GOT3 (cell line): ENCODE results near the gene VAV2.
A peak's percentile ranks its signal among the peaks of the same experiment; 100 is the strongest.
"Not testable (repeated sequence)": the region's sequence is repeated elsewhere in the genome, so short reads cannot be mapped to it uniquely, and the experiment has no call there.

ENCODE experiments used
- DNase-seq: peaks from one replicate; lab custom pipeline; 2025; ENCODE audit warnings: mixed read lengths; lab: John Stamatoyannopoulos, UW

The VAV2 gene

DNA sequence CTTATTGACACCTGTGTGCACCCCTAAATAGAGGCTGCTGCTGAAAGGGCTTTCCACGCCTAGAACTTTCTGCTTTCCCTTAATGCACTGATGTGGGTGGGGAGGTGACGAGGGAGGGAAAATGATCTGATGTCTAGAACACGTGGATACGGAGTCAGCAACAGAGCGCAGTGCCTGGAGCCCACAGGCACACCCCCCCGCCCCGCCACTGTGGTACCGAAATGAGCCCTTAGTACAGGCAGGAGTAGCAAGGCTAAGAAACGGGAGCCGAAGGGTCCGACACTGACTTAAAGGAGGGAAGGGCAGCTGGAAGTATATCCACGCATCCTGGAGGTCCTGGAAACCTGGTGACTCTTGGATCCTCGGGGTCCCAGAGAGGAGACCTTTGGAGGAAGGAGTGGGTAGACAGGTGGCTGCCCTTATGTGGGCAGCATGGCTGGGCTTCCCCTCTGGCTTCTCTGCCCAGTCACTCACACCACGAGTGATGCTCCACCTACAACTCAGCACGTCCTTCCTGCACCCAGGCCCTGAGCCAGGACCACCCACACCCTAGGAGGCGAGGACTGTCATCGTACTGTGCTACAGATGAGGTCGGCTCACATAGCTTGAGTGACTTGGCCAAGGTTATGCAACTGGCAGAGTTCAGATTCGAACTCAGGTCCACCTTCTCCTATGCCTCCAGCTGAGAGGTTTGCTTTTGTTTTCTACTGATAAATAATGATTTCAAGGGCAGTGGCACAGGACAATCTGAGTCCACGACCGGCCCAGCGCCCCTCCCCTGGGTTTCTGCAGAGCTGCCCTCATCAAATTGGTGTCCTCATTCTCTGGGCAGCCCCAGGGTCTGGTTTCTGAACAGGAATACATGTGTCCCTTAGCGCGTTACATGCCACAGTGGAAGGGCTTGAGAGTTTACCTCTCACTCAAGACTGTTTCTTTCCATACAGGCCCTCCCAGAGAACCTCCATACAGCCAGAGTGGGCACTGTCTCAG is 4.7 kb upstream of the VAV2 start:
- DNase-seq = no peak

DNA sequence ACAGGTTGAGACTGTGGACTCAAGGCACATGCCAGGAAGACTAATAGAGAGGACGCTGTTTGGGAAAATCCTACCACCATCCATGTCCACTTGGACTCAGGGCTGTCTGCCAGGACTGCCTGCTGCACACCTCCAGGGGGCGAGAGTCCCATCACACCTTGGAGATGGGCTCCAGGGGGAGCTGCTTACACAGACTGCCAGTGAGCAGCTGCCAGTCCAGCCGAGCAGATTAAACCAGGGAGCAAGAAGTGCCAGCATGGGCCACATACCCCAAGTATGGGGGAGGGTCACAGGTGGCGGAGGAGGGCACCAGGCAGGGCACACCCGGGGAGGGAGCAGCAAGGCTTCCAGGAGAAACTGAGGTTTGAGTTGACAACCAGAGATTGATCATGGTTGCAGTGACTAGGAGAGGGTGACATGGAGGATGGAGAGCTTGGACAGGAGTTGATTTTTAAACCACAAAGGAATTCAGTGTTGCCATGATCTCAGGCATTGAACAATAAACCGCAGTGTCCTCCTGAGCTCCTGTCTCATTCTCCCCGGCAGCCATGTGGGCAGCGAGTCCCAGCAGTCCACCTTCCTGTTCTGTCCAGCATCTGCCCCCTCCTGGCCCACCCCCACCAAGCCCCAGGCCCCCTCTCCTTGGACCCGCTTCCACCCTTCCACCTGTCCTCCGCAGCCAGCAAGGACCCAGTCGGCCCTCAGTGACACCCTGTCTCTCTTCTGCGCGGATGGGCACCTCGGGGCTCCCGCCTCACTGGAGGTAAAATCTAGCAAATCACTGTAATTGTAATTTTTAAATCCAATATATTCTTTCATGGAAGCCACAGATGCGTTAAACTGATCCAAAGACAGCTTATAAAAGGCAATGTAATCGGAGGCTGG is 3.1 kb upstream of the VAV2 start:
- DNase-seq = no peak

DNA sequence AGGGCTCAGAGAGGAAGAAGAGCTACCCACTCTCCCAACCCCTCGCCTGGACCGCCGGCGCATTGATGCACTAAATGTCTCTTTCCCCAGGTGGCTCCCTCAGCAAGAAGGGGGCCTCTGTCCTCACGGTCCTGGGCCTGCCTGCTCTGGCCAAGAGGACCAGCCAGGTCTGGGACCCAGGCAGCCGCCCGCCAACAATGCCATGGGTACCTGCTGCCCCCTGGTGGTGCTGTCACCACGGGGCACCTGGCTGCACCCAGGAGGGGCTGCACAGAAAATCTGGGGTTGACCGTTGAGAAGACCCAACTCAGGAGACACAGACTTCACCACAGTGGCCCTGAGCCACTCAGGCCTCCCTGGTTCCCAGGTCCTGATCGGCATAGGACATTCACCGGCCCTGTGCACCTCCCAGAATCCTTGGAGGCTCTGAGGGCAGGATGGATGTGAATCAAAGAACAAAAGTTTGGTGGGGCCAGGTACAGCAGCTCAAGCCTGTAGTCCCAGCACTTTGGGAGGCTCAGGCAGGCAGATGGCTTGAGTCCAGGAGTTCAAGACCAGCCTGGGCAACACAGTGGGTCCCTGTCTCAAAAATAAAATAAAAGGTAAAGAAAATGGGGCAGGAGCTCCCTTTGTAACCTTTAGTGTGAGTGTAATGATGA is 2.4 kb upstream of the VAV2 start:
- no peak for DNase-seq

DNA sequence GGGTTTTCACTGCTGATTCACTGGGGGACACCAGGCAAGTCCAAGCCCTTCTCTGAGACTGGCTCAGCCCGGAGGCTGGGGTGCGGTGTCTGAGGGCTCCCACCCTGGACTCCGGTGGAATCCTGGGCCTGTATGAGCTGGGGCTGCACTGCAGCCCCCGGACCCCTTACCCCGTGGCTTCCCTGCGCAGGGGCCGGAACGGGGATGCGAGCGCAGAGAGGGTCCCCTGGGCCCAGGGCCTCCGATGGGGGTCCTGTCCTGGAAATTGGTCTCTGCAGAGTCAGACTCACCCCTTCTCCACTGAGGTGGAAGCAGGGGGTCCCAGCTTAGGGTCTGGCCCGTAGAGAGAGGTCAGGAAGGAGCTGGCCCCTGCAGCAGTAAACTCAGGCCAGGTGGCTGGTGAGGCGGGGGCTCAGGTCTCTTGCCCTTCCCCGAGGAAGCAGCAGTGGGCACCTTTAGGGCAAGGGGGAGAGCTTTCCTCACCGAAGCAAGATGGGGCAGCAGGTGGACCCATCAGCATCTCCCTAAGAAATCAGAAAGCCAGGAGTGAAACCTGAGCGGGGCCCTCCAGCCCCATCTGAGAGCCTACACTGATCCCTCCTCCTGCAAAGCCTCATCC is 1.6 kb upstream of the VAV2 start:
- DNase-seq = no peak

DNA sequence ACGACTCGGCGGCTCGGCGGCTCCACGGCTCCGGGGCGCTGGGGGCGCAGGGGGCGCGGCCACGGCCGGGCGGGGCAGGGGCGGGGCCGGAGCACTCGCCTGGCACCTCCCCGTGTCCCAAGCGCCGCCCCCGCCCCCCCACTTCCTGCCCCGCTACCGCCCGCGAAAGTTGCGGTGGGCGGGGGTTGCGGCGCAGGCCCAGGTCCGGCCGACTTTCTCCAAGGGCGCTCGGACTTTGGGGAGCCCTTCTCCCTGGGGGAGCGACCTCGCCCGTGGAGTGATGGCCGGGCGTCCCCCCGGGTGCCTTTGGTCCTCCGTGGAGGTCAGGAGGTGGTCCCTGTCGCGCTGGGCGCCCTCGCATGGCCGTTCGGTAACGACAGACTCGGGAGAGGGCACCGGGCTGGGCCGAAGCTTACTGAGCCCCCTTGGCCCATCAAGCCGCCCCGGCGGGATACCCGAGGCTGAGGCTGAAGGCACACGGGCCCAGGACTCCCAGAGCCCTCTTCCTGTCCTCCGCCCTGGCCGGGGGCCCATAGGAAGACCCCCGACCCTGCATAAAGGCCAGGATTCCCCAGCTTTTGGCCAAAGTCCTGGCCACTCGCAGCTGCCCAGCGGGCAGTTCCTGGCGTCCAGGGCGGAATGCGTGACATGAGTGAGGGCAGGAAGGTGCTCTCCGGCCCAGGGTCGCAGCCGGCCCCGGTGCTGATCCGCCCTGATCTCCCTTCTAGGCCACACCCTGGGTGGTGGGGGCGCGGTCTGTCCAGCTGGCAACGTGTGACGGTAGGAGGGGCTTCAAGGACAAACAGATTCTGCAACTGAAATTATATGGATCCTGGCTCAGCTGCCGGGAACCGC is 883 bp upstream of the VAV2 start:
- peak; percentile 59 for DNase-seq

DNA sequence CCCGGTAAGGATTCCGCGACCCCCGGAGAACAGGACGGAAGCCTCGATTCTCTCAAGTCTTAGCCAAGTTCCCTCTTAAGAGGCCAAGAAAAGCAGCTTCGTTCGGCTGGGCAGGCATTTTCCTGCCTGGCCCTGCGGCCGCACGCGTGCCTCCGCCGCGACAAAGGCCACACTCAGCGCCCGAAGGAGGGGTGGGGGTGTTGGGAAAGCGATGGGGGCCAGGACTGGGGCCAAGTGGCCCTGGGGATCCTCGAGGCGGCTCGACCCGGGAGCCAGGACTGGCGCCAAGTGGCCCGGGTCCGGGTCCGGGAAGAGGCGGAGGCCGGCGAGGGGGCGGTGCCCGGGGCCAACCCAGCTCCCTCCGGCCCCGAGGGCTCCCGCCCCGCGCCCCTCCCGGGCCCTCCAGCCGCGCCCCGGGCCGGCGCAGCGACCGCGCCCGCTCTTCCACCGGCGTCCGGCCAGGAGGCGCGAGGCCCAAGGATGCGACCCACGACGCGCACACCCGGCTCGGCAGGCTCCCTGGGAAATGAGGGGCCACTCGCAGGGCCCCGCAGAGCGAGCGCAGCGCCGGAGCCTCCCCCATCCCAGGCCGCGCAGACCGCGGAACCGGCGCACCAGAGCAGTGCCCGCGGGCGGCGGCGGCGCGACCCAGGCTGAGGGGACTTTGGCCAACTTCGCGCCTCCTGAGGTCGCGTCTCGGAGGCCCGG is 756 bp downstream of the VAV2 start:
- DNase-seq = no peak

DNA sequence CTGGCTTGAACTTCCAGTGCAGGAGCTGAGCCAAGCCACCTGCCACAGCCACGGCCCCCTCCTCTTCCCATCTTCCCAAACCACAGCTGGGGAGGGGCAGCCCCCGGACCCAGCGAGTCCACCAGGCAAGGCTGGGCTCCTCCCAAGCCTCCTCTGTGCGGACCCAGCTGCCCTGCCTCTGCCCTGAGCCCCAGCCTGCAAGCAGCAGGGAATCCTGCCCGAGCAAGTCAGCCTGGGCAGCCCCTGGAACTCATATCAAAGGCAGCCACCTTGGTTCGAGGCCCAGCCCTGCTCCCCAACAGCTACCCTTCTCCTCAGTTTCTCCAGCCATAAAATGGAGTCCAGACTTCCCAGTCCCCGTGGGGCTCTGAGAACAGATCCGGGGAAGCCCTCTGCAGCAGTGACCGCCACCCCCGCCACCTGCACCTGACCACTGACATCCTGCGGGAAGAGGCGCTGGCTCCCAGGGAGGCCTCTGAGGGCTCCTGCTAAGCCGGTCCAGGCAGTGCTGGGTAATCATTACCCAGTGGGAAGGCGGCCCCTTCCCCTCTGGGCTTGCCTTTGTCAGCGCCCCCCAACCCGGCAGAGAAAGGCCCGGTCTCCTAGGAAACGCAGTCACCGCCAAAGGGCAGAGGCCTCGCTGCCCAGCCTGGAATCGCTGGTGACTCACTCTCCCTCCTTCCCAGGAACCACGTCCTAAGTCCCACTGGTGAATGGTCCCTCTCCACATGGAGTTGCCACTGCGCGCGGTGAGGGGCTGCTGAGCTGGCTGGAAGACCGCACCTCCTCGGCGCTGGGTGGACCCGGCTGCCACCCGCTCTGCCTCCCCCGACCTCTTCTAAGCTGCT is 1.5 kb downstream of the VAV2 start:
- no peak for DNase-seq

DNA sequence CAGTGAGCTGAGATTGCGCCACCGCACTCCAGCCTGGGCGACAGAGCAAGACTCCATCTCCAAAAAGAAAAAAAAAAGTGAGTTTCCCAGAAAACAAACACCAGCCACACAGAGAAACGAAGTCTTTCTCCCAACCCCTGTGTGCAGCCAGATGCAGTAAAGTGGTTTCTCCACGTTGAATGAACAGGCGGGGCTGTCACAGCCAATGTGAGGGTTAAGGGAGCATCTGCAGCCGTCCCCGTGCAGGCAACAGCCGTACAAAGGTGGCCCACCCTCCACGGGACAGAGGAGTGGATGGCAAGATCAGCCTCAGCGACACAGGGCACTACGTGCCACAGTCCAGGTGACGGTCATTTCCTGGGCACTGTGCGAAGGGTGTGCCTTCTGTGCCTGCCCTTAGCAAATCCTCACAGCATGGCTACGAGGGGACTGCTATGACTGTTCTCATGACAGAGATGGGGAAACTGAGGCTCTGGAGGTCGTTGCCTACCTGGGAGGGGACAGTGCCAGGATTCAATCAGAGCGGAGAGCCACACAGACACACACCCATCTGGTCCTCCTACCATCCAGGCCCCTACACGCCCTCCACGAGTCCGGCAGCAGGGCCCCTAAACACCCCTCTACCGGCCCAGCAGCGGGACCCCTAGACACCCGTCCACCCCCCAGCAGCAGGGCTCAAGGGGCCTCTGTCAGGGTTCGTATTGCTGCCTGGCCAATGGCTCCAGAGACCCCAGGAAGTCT is 2.3 kb downstream of the VAV2 start:
- no peak for DNase-seq

DNA sequence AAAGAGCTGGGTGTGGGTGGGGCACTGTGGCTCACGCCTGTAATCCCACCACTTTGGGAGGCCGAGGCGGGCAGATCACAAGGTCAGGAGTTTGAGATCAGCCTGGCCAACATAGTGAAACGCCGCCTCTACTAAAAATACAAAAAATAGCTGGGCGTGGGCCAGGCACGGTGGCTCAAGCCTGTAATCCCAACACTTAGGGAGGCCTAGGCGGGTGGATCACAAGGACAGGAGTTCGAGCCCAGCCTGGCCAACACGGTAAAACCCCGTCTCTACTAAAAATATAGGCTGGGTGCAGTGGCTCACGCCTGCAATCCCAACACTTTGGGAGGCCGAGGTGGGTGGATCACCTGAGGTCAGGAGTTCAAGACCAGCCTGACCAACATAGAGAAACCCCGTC is 3.4 kb downstream of the VAV2 start:
- DNase-seq = not testable (repeated sequence)

DNA sequence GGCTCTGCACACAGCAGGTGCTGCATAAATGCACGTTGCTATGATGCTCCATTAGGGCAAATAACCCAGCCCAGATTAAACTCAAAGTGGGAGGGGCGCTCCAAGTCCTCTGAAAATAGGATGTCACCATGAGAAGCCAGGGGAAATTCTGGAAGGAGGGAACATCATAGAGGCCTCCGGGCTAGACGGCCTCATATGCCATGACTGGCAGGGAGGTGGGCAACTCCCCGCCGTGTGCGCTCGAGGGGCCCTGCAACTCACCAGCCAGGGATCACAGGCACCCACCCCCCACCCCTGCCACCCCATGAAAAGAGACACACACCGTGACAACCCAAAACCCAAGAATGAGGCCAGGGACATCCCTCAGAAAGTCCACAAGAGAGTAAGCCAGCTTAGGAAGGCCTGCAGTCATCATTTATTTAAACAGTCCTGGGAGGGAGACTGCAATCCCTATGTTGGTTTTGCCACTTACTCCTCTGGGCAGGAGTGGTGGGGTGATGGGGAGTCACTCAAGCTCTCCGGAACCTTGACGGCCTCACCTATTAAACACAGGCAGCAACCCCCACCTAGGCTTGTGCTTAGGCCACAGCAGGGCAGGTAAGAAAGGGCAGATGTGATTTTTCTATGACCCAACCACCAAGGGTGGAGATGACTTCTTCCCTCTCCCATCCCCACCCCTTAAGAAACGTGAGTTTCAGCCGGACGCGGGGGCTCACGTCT is 4.0 kb downstream of the VAV2 start:
- DNase-seq = no peak

DNA sequence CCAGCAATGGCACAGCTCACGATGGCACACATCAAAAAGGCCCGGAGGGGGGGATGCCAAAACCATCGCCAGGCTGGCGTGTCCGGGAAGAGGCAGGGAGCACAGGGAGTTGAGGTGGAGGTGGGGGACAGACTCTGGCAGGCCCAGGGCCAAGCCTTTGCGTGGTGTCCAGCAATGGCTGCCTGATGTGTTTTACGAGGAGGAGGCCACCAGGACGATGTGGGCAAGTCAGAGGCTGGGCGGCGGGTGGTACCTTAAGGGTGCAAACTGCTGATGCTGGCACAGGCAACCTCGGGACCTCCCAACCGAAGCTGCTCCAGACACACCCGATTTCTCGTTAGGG is 4.7 kb downstream of the VAV2 start:
- DNase-seq = no peak

DNA sequence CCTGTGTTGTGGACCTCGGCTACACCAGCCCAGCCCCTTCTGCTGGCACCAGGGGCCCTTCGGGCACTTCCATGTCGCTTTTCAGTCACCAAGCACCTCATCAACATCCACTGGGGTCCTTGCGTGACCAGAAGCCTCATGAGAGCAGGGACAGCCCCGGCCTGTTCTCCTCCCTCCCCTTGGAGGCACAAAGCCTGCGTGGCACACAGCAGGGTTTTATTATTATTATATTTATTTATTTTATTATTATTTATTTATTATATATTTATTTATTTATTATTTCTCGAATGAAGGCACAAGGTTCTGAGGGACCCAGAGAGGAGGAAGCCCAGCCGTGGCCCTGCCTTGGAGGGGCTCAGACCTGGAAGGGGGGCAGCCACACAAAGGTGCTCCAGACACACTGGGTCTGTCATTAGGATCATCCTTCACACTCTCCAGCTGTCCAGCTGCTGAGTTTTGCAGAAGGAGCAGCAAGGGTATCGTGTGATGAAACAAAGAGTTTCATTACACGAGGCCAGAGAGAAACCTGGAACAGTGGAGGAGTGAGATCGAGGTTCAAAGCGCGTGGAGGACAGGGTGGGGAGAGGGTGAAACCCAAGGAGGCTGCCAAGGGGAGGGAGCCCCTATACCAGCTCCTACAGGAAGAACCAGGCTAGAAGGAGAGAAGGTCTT is 5.2 kb downstream of the VAV2 start:
- DNase-seq = no peak

DNA sequence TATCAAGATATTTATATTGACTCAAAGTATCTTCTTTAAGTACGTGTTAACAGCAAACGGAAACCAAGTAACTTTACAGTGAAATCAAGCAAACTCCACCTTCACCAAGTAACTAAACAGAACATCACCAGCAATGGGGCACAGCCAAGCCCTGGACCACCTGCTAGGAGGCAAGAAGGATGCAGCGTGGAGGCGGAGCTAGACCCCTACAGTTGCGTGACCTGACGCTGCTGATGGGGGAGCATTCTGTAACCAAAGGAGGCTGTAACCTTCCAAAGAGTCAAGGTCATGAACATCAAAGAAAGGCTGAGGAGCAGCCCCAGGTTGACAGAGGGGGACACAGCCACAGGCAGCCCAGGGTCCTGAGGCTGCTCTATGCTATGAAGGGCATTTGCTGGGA is 6.1 kb downstream of the VAV2 start:
- no peak for DNase-seq

DNA sequence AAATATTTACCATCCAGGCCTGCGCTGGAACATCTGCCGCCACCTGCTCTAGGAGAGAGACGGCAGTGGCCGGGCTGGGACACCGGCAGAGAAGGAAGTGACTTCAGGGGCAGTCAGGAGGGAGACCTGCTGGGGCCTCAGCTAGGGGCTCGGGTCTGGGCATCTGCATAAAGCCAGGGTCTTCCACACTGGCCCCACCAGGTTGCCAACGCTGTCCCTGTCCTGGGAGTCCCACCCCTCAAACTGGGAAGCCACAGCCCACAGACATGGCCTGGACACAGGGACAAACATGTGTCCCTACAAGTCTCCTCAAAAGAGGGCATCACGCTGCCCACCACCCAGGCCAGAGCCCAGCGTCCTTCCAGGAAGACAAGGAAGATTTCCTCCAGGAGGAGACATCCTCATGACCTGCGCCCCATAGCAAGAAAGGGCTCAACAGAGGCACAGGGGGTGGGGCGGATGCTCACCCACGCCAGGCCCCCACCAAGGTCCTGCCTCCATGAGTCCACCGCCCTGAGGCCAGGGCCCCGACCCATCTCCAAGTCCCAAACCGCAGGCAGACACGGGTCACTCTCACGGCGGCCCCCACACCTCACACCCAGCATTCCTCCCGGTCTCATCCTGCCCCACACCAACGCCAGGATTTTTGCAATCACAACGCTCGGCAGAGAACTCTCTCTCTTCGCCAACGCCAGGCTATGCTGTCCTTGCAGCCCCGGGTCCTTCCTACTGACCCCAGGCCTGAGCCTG is 9.0 kb downstream of the VAV2 start:
- DNase-seq = no peak

DNA sequence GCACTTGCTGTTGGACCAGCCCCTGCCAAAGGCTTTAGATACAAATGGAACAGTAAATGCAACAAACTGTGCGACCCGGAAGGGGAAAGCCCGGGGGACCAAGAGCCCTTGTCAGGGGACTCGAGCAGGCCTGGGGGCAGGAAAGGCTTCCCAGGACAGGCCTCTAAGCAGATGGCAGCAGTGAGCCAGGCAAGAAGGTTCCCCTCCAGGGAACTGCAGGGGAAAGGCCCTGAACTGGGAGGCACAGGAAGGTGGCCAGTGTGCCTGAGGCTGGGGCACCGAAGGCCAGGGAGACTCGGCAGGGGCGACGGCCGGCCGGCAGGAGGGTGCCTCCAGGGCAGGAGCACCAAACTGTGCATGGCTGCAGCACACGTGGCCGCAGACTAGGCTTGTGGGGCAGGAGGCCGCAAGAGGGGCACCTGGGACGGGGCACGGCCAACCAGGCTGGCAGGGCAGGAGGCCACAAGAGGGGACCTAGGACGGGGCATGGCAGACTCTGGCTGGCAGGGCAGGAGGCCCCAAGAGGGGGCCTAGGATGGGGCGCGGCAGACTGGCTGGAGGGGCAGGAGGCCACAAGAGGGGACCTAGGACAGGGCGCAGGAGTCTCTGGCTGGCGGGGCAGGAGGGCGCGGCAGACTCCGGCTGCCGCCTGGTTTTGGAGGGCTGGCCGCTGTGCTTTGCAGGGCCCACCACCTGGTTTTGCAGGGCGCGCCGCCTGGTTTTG is 10.0 kb downstream of the VAV2 start:
- no peak for DNase-seq

DNA sequence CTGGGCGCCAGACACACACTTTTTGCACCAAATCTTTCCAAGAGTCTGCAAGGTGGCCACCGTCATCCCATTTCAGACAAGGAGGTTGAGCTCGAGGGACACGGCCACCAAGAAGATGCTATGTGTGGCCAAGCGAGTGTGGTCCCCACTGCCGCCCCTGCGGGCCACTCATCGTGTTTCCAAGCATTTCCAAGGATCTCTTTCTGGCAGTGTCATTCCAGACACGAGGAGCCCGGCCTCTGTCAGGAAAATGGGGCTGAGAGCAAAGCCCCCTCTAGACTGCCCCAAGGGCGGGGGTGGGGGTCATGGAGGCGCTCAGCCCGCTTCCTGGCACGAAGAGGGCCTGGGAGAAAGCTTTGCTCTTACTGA is 10.6 kb downstream of the VAV2 start:
- DNase-seq = no peak
